ENCODE results near the gene CPZ.

CPZ gene

GRCh38 chr4:8582941-8583654, 9.5 kb upstream of the CPZ start:
- Mint-ChIP-seq H3K4me3 (no peak overlapping the region), H3K4me1 (no peaks in the 10 kb centered on the region)

GRCh38 chr4:8583655-8584025, 8.9 kb upstream of the CPZ start:
- Mint-ChIP-seq H3K36me3 (no peaks in the 10 kb centered on the region), H3K27me3 (peaks cover 53% of the 10 kb centered on the region), H3K4me3 (no peak overlapping the region), H3K27ac (no peak overlapping the region), H3K4me1 (no peaks in the 10 kb centered on the region), H3K9me3 (no peaks in the 10 kb centered on the region)
- ATAC-seq: no peak

More at GRCh38 chr4:8582941-8583654, 9.5 kb upstream of the CPZ start:
- peaks cover 54% of the 10 kb centered on the region for H3K27me3 Mint-ChIP-seq
- H3K27ac Mint-ChIP-seq: no peak overlapping the region
- no peak for ATAC-seq
- H3K36me3 Mint-ChIP-seq: no peaks in the 10 kb centered on the region
- no peaks in the 10 kb centered on the region for H3K9me3 Mint-ChIP-seq

- Mint-ChIP-seq H3K36me3 (no peaks in the 10 kb centered on the region), H3K27me3 (peaks cover 48% of the 10 kb centered on the region), H3K4me3 (no peak overlapping the region), H3K9me3 (no peaks in the 10 kb centered on the region), H3K27ac (no peak overlapping the region), H3K4me1 (no peaks in the 10 kb centered on the region)
- ATAC-seq: no peak
These were observed 7.4 kb upstream of the CPZ start for GRCh38 chr4:8585186-8585585.

GRCh38 chr4:8585721-8586212, 6.8 kb upstream of the CPZ start:
- no peaks in the 10 kb centered on the region for H3K9me3 Mint-ChIP-seq
- ATAC-seq: no peak
- no peak overlapping the region for H3K27ac Mint-ChIP-seq
- H3K4me1 Mint-ChIP-seq: no peaks in the 10 kb centered on the region
- H3K36me3 Mint-ChIP-seq: no peaks in the 10 kb centered on the region
- H3K4me3 Mint-ChIP-seq: no peak overlapping the region
- peaks cover 52% of the 10 kb centered on the region for H3K27me3 Mint-ChIP-seq

GRCh38 chr4:8586246-8586645, 6.3 kb upstream of the CPZ start:
- Mint-ChIP-seq H3K4me1 (no peaks in the 10 kb centered on the region), H3K27ac (no peak overlapping the region), H3K9me3 (no peaks in the 10 kb centered on the region), H3K27me3 (peaks cover 56% of the 10 kb centered on the region), H3K4me3 (no peak overlapping the region), H3K36me3 (no peaks in the 10 kb centered on the region)
- ATAC-seq: no peak

GRCh38 chr4:8586671-8587468, 5.7 kb upstream of the CPZ start:
- no peak overlapping the region for H3K4me3 Mint-ChIP-seq

GRCh38 chr4:8587469-8588195, 4.9 kb upstream of the CPZ start:
- ATAC-seq: no peak
- no peak overlapping the region for H3K4me3 Mint-ChIP-seq
- H3K9me3 Mint-ChIP-seq: no peaks in the 10 kb centered on the region
- H3K4me1 Mint-ChIP-seq: no peaks in the 10 kb centered on the region
- no peaks in the 10 kb centered on the region for H3K36me3 Mint-ChIP-seq
- H3K27me3 Mint-ChIP-seq: peaks cover 53% of the 10 kb centered on the region
- no peak overlapping the region for H3K27ac Mint-ChIP-seq

More at GRCh38 chr4:8586671-8587468, 5.7 kb upstream of the CPZ start:
- Mint-ChIP-seq H3K27ac (no peak overlapping the region), H3K36me3 (no peaks in the 10 kb centered on the region), H3K27me3 (peaks cover 60% of the 10 kb centered on the region), H3K9me3 (no peaks in the 10 kb centered on the region), H3K4me1 (no peaks in the 10 kb centered on the region)
- no peak for ATAC-seq

GRCh38 chr4:8588196-8588470, 4.4 kb upstream of the CPZ start:
- ATAC-seq: no peak
- Mint-ChIP-seq H3K27ac (no peak overlapping the region), H3K9me3 (no peaks in the 10 kb centered on the region), H3K4me1 (no peaks in the 10 kb centered on the region), H3K27me3 (peaks cover 55% of the 10 kb centered on the region), H3K4me3 (no peak overlapping the region), H3K36me3 (no peaks in the 10 kb centered on the region)

- Mint-ChIP-seq H3K27me3 (peaks cover 67% of the 10 kb centered on the region), H3K4me1 (peaks cover 5% of the 10 kb centered on the region), H3K27ac (no peak overlapping the region), H3K4me3 (no peak overlapping the region), H3K9me3 (no peaks in the 10 kb centered on the region), H3K36me3 (no peaks in the 10 kb centered on the region)
- ATAC-seq: no peak
These were observed 3.2 kb upstream of the CPZ start for GRCh38 chr4:8589336-8589735.

- no peaks in the 10 kb centered on the region for H3K9me3 Mint-ChIP-seq
- H3K4me3 Mint-ChIP-seq: no peak overlapping the region
- peaks cover 7% of the 10 kb centered on the region for H3K4me1 Mint-ChIP-seq
- no peak for ATAC-seq
- H3K27me3 Mint-ChIP-seq: peaks cover 72% of the 10 kb centered on the region
- H3K27ac Mint-ChIP-seq: no peak overlapping the region
- no peaks in the 10 kb centered on the region for H3K36me3 Mint-ChIP-seq
These were observed 2.6 kb upstream of the CPZ start for GRCh38 chr4:8589823-8590545.

- no peaks in the 10 kb centered on the region for H3K9me3 Mint-ChIP-seq
- ATAC-seq: no peak
- peaks cover 7% of the 10 kb centered on the region for H3K4me1 Mint-ChIP-seq
- H3K4me3 Mint-ChIP-seq: no peak overlapping the region
- H3K36me3 Mint-ChIP-seq: no peaks in the 10 kb centered on the region
- H3K27ac Mint-ChIP-seq: no peak overlapping the region
- H3K27me3 Mint-ChIP-seq: peaks cover 72% of the 10 kb centered on the region
These were observed 2.1 kb upstream of the CPZ start for GRCh38 chr4:8590546-8590880.

GRCh38 chr4:8591114-8591513, 1.5 kb upstream of the CPZ start:
- no peak overlapping the region for H3K27ac Mint-ChIP-seq

GRCh38 chr4:8591626-8592365, 769 bp upstream of the CPZ start:
- Mint-ChIP-seq H3K4me3 (no peak overlapping the region), H3K36me3 (no peaks in the 10 kb centered on the region), H3K27ac (no peak overlapping the region), H3K9me3 (no peaks in the 10 kb centered on the region), H3K4me1 (peaks cover 7% of the 10 kb centered on the region), H3K27me3 (peaks cover 59% of the 10 kb centered on the region)
- ATAC-seq: no peak

More at GRCh38 chr4:8591114-8591513, 1.5 kb upstream of the CPZ start:
- Mint-ChIP-seq H3K27me3 (peaks cover 66% of the 10 kb centered on the region), H3K4me1 (peaks cover 7% of the 10 kb centered on the region), H3K9me3 (no peaks in the 10 kb centered on the region), H3K36me3 (no peaks in the 10 kb centered on the region), H3K4me3 (no peak overlapping the region)
- no peak for ATAC-seq

GRCh38 chr4:8593264-8594096, 915 bp downstream of the CPZ start:
- no peak overlapping the region for H3K4me3 Mint-ChIP-seq
- no peaks in the 10 kb centered on the region for H3K9me3 Mint-ChIP-seq
- no peak overlapping the region for H3K27ac Mint-ChIP-seq
- peaks cover 45% of the 10 kb centered on the region for H3K27me3 Mint-ChIP-seq
- no peaks in the 10 kb centered on the region for H3K36me3 Mint-ChIP-seq
- ATAC-seq: no peak
- H3K4me1 Mint-ChIP-seq: peaks cover 7% of the 10 kb centered on the region
